Activated CD4-positive, alpha-beta T cell treated with anti-CD3 and anti-CD28 coated beads, Interleukin-2, amount 10 ng/mL, durations not matched to agents 7 days and 5 days (primary cell): Measurements from ENCODE around the gene GOLGA8S. TPM values are rescaled to one million over a fixed set of nuclear protein-coding genes. Genes with fewer than 3 reads are reported as not detected.
"Not testable (repeated sequence)": the region's sequence is repeated elsewhere in the genome, so short reads cannot be mapped to it uniquely, and the experiment has no call there.

Experiments used
- CTCF ChIA-PET: fragments of 350-600 bp; sonication (Branson Sonifier 250); formaldehyde crosslinking; loops from one replicate; lab custom pipeline; 2021; ENCODE audit warnings: antibody characterized with exemption; lab: Charles Lee
- POLR2A ChIA-PET: fragments of 350-600 bp; sonication (Branson Sonifier 250); formaldehyde crosslinking; loops from one replicate; lab custom pipeline; 2021; ENCODE audit warnings: antibody characterized with exemption; lab: Charles Lee
- DNase-seq: peaks from one replicate; pipeline ENCODE4 v3.0.0-alpha.2; 2020
- H3K27ac Mint-ChIP-seq: one replicate; pipeline ENCODE4 v1.8.0; 2021; ENCODE audit warnings: mild to moderate bottlenecking, moderate library complexity, mixed read lengths
- H3K27me3 Mint-ChIP-seq: one replicate; pipeline ENCODE4 v1.8.0; 2021; ENCODE audit warnings: mixed read lengths
- H3K36me3 Mint-ChIP-seq: one replicate; pipeline ENCODE4 v1.8.0; 2021; ENCODE audit warnings: low read depth, mixed read lengths
- H3K4me1 Mint-ChIP-seq: one replicate; pipeline ENCODE4 v1.8.0; 2021; ENCODE audit warnings: mixed read lengths
- H3K4me3 Mint-ChIP-seq: one replicate; pipeline ENCODE4 v1.8.0; 2021; ENCODE audit warnings: mild to moderate bottlenecking, moderate library complexity, mixed read lengths
- H3K9me3 Mint-ChIP-seq: one replicate; pipeline ENCODE4 v1.8.0; 2021; ENCODE audit warnings: mixed read lengths
- total RNA-seq, 2 experiments: library from RNA; stranded (reverse); gene quantifications; one replicate each; pipeline ENCODE4 v1.2.3, GENCODE V29; 2021

The GOLGA8S gene
- total RNA-seq, 2 experiments from 2014 or later, result 0.20 to 0.31 TPM

- Mint-ChIP-seq H3K4me3 (no peak overlapping the region), H3K36me3 (no peaks in the 10 kb centered on the region), H3K27me3 (no peaks in the 10 kb centered on the region), H3K4me1 (no peaks in the 10 kb centered on the region), H3K27ac (no peak overlapping the region), H3K9me3 (peaks cover 2% of the 10 kb centered on the region)
- POLR2A ChIA-PET, result no interaction called here
- DNase-seq, result no peak
- CTCF ChIA-PET, result no interaction called here
These were observed 49.0 kb downstream of the GOLGA8S start for GRCh38 chr15:23403550-23403949.

DNA sequence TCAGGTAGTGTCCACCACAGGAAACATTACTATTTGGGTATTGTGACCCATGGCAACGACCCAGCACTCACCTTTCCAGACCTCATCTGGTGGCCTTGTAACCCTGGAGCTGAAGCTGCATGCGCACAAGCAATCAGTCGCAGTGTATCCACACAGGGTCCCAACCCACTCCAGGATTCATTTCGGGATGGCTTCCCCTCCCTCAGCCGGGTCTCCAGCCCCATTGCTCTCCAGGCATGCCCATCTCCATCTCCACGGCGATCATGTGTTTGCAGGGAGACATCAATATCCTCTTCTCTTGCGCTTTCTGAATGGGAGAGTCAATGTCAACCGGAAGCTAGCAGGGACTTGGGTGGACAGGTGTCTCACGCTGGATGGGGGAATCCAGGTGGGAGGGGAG is 57.3 kb downstream of the GOLGA8S start:
- Mint-ChIP-seq H3K9me3 (peaks cover 2% of the 10 kb centered on the region), H3K4me1 (no peaks in the 10 kb centered on the region), H3K4me3 (no peak overlapping the region), H3K27me3 (no peaks in the 10 kb centered on the region), H3K27ac (no peak overlapping the region), H3K36me3 (no peaks in the 10 kb centered on the region)
- DNase-seq, result no peak
- POLR2A ChIA-PET, result no interaction called here
- CTCF ChIA-PET, result no interaction called here

DNA sequence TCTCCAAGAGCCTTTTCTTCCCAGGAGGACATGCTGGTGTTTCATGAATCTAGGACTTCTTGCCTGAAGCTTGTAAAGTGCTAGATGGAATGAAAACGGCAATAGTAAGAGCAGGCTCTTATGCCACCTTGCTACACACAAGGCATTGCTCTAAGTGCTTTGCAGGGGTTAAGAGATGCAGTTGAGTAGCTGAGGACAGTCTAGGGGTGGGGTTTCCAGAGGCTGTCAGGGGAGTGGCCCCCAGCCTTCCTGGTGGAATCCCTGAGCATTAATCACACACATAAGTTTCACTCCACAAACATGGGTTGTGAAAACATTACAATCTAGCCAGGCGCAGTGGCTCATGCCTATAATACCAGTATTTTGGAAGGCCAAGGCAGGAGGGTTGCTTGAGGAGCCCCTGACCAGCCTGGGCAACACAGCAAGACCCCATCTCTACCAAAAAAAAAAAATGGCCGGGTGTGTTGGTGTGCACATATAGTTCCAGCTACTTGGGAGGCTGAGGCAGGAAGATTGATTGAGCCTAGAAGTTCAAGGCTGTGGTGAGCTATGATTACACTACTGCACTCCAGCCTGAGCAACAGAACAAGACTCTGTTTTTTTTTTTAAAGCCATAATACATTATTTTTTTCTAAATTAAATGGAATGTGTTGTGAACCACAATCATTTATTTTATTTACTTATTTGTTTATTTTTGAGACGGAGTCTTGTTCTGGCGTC is 58.5 kb downstream of the GOLGA8S start:
- H3K27ac Mint-ChIP-seq, H3K27me3 Mint-ChIP-seq, H3K4me1 Mint-ChIP-seq, H3K4me3 Mint-ChIP-seq, CTCF ChIA-PET, H3K9me3 Mint-ChIP-seq, POLR2A ChIA-PET, DNase-seq, H3K36me3 Mint-ChIP-seq: not testable (repeated sequence)

Other genes starting within 250 kb of the GOLGA8S start
- not detected for gene GOLGA6L1, start 217.9 kb upstream of the GOLGA8S start, total RNA-seq
- not detected for gene GOLGA6L26, start 20.6 kb upstream of the GOLGA8S start, total RNA-seq
- not detected for gene GOLGA6L2, start 92.5 kb downstream of the GOLGA8S start, total RNA-seq
- gene MKRN3, start 210.9 kb downstream of the GOLGA8S start, total RNA-seq, result 1 to 10 TPM; 2.9 to 3.4 TPM